ENCODE results near the gene LRRC59. TPM values are rescaled to one million over a fixed set of nuclear protein-coding genes. Genes with fewer than 3 reads are reported as not detected.

The LRRC59 gene
- total and polyA plus RNA-seq, 2 of the 13 experiments (the other 11 are each of a cell fraction or from before 2014, with no cell fraction given): 87.3 to 222 TPM

DNA sequence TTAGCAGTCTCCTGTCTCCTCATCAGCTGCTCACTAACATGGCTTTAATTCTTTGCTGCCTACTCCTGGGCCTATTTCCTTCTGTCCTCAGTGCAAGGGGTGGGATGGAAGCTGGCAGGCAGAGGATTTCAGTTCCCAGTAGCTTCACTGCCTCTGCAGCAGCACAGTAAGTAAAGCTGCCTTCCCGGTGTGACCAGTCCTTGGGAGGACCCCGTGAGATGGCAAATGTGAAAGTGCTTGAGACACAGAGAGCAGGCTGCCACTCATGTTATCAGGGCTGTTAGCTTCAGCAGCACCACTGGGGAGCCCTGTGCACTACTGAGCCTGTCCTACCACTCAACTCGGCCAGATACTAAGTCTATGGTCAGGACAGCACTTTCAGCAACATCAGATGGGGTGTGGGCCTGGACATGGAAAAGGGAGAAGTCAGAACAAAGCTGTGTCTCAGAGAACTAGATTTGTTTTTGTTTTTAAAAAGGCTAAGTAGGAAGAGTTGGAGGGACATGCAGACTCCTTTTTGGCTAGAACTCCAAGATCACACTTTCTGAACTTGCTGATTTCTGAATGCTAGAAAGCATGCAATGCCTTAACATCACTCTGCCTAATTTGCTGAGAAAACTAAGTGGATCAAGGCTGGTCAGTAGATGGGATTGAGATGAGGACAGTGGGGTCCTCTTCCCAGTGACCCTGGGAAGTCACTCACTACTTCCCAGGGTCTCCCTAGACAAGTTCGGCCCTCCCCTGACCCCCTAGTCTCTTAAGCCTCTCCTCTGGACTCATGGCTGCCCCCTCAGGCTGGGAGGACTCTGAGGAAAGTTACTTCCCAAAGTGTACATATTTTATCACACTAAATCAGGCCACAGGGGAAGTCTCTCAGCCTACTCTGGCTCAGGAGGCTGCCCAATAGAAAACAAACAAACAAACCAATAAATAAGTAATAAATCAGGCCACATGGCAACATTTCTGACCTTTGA lies 29.8 kb upstream of the LRRC59 start (continued):
- TF ChIP-seq ZNF609 (CRISPR knock-in tag; IDR thresholded peaks at IDR 0.05; ENCODE audit: borderline replicate concordance) (0 out of 2 replicates have a peak, but pooled peaks have one; percentile 11), GABPA (IDR thresholded peaks at IDR 0.05; ENCODE audit: low read depth, low read length) (no peak), GABPA (CRISPR knock-in tag; IDR thresholded peaks at IDR 0.05; ENCODE audit: low read depth) (peak; percentile 67), CREB3 (CRISPR knock-in tag; IDR thresholded peaks at IDR 0.05) (no peak), PHF5A (CRISPR knock-in tag; IDR thresholded peaks at IDR 0.05; ENCODE audit: low read depth, unreplicated experiment) (peak; percentile 14), ZMYM4 (CRISPR knock-in tag; IDR thresholded peaks at IDR 0.05) (peak; percentile 99), ASH2L (IDR thresholded peaks at IDR 0.05; ENCODE audit: insufficient read length, low read depth, low read length) (peak; percentile 60), NONO (IDR thresholded peaks at IDR 0.05) (no peak), NONO (CRISPR knock-in tag; conservative IDR thresholded peaks at IDR 0.05) (0 out of 2 replicates have a peak, but pooled peaks have one; percentile 25), ZNF30 (CRISPR knock-in tag; IDR thresholded peaks at IDR 0.05) (no peak), ZNF746 (CRISPR knock-in tag; IDR thresholded peaks at IDR 0.05) (0 out of 2 replicates have a peak, but pooled peaks have one; percentile 55), ZNF20 (CRISPR knock-in tag; IDR thresholded peaks at IDR 0.05) (no peak), HDAC2 (CRISPR knock-in tag; IDR thresholded peaks at IDR 0.05) (0 out of 2 replicates have a peak, but pooled peaks have one; percentile 20), POGK (CRISPR knock-in tag; conservative IDR thresholded peaks at IDR 0.05) (0 out of 2 replicates have a peak, but pooled peaks have one; percentile 20), AKAP8 (CRISPR knock-in tag; IDR thresholded peaks at IDR 0.05) (no peak), PHF20 (CRISPR knock-in tag; IDR thresholded peaks at IDR 0.05) (peak; percentile 46)
- TF ChIP-seq, protein P1, sequence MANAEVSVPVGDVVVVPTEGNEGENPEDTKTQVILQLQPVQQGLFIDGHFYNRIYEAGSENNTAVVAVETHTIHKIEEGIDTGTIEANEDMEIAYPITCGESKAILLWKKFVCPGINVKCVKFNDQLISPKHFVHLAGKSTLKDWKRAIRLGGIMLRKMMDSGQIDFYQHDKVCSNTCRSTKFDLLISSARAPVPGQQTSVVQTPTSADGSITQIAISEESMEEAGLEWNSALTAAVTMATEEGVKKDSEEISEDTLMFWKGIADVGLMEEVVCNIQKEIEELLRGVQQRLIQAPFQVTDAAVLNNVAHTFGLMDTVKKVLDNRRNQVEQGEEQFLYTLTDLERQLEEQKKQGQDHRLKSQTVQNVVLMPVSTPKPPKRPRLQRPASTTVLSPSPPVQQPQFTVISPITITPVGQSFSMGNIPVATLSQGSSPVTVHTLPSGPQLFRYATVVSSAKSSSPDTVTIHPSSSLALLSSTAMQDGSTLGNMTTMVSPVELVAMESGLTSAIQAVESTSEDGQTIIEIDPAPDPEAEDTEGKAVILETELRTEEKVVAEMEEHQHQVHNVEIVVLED (CRISPR knock-in tag; IDR thresholded peaks at IDR 0.05; ENCODE audit: borderline replicate concordance): peak; percentile 59
- TF ChIP-seq, protein P2, sequence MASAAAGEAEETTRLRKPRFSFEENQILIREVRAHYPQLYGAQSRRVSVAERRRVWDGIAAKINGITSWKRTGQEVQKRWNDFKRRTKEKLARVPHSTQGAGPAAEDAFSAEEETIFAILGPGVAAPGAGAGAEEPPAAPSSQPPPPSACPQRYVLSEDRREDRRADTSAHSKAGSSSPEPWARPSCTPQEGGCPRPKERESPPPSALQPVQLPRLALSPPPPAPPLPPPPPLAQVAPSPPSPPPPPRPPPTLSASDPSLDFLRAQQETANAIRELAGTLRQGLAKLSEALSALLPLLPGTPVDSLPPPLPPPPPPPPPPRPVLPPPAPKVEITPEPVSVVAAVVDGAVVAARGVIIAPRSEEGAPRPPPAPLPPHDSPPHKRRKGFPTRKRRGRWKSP (CRISPR knock-in tag; IDR thresholded peaks at IDR 0.05): peak; percentile 70; the same call in 1 of the 2 replicates

All from HepG2 (cell line).